ENCODE results near the gene SLC44A3. TPM values are rescaled to one million over a fixed set of nuclear protein-coding genes. Genes with fewer than 3 reads are reported as not detected.

The SLC44A3 gene
- total and polyA plus RNA-seq, 9 of the 15 experiments (the other 6 are each of a cell fraction or from before 2014, with no cell fraction given) = not detected

GRCh38 chr1:94784190-94784515, 36.0 kb upstream of the SLC44A3 start:
- in situ Hi-C loops (cut with MboI) (no loop called here), intact Hi-C loops (cut with micrococcal nuclease) (no loop called here)
- Histone ChIP-seq H3K9ac (ENCODE audit: insufficient read depth in 1 of 2, low read depth in 2 of 2, low read length in 2 of 2) (no peak overlapping the region), H3K27me3 (ENCODE audit: control insufficient read depth in 2 of 2, insufficient read depth in 2 of 2, low read length in 2 of 2) (peaks cover 0 to 10% of the 10 kb centered on the region in 2 experiments; a peak in 2 of 5 replicates), H2AFZ (ENCODE audit: low read depth, low read length) (no peak overlapping the region), H3K9me3 (replicated peaks; ENCODE audit: control insufficient read depth, insufficient read depth, low read depth, low read length) (no peaks in the 10 kb centered on the region), H3K4me1 (replicated peaks in 1 of 2; ENCODE audit: control insufficient read depth in 2 of 2, insufficient read depth in 2 of 2, low read length in 2 of 2) (no peaks in the 10 kb centered on the region), H3K4me3 (no peak overlapping the region), H3K27ac (ENCODE audit: extremely low read depth, low read depth, low read length) (no peak overlapping the region), H3K79me2 (ENCODE audit: control insufficient read depth, insufficient read depth, low read length) (no peaks in the 10 kb centered on the region), H3K36me3 (ENCODE audit: control insufficient read depth, insufficient read depth, low read length) (no peaks in the 10 kb centered on the region), H3K4me2 (ENCODE audit: insufficient read depth, low read length) (no peak overlapping the region), H4K20me1 (replicated peaks; ENCODE audit: control insufficient read depth, insufficient read depth, low read length) (no peaks in the 10 kb centered on the region), H3K9me1 (ENCODE audit: control insufficient read depth, insufficient read depth, low read length) (no peaks in the 10 kb centered on the region)
- TF ChIP-seq HNRNPK (IDR thresholded peaks at IDR 0.05; ENCODE audit: low read depth, low read length, poor library complexity, severe bottlenecking) (no peak), HDAC2 (IDR thresholded peaks at IDR 0.05) (no peak), PHF21A (IDR thresholded peaks at IDR 0.05; ENCODE audit: borderline replicate concordance, low read depth) (no peak), AFF4 (CRISPR knock-in tag; IDR thresholded peaks at IDR 0.05) (no peak), ZNF589 (CRISPR knock-in tag; IDR thresholded peaks at IDR 0.05; ENCODE audit: low read depth) (no peak)
- DNase-seq (ENCODE audit: extremely low read depth in 1 of 4, low spot score in 3 of 4) (no peak), FAIRE-seq (no peak), ATAC-seq (no peak)
- BruUV-seq (replicated peaks) = no TSS peak
- CTCF ChIA-PET (ENCODE audit: low intra/inter-chr PET ratio) = no interaction called here
- WGBS (ENCODE audit: insufficient coverage, low coverage, missing lambda C conversion rate) = 3% methylated on average over 7 of the region's 7 CpGs
- POLR2A ChIA-PET = no interaction called here

All from K562 (cell line).